NCI-H526 (cell line): Measurements from ENCODE around the gene ZNF224.

Experiments
- DNase-seq, 2 experiments: peaks; one replicate each; lab custom pipeline; 2025; lab: John Stamatoyannopoulos, UW

ZNF224 gene

DNA sequence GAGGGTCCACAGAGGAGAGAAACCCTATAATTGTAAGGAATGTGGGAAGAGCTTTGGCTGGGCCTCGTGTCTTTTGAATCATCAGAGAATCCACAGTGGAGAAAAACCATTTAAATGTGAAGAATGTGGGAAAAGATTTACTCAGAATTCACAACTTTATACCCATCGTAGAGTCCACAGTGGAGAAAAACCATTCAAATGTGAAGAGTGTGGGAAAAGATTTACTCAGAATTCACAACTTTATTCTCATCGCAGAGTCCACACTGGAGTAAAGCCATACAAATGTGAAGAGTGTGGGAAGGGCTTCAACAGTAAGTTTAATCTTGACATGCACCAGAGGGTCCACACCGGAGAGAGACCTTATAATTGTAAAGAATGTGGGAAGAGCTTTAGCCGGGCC, 37.8 kb downstream of the ZNF224 start:
- no peak for DNase-seq

DNA sequence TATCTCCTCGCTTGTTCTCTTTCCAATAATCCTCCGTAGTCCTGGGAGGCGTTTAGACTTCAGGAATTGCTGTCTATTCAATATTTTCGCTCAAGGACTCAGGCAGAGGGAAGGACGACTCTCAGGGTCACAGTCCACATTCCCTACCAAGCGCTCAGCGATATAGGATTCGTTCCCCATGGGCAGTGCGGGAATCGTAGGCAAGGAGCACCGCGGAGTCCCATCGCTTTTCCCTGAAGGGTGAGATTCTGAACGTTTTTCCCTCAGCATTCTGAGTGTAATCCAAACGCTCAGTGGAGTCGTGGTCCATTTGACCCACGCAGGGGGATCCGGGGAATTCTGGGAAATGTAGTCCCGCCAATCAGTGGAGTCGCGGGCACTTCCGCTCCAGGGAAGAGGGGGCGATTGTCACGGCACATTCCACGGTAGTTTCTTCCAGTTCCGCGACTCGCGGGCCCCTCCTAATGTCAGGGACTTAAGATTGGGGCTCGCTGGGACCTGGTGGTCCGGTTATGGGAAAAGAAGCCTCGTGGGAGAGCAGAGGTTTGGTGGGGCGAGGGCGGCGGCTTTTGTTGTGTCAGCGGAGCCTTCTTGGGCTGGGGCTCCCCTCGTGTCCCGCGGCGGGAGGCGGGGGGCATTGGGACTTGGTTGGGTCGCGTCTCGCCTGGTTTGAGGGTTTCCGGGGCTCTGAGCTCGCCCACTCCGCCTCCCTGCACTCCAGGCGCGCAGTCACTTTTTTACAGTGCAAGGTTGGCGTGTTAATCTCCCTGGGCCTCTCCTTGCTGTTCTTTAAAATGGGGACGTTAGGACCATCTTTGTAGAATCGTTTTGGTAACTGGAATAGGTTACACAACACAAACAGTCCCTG, 47.3 kb downstream of the ZNF224 start, which contains the start of gene ZNF234:
Gene ZNF234 (plus strand): TSS at position 364 of the 868 bp plus-strand sequence. CDS start 3,079 bp downstream, outside the sequence.
- DNase-seq = peak; percentile 80 to 91

DNA sequence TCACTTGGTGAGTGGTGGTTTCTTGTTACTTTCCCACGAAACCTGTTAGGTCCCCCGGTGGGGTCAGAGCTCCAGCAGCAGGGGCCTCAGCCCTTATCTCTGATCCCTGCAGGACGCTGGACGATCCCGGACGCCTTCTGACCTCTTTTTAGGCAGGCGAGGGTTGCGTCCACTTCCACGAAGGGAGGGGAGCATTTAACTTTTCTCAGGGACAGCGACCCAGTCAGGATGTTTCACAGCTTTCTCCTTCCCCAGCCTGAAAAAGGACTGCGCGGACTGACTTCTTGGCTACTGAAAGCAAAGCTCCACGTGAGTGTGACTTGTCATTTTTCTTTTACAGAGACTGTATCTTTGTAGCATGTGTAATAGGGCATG, 47.9 kb downstream of the ZNF224 start:
- DNase-seq = peak in 1 of 2 experiments; percentile 33

GRCh38 chr19:44149776-44150175, 55.6 kb downstream of the ZNF224 start:
- DNase-seq = no peak

- no peak for DNase-seq
These were observed 57.3 kb downstream of the ZNF224 start for GRCh38 chr19:44151491-44151890.

DNA sequence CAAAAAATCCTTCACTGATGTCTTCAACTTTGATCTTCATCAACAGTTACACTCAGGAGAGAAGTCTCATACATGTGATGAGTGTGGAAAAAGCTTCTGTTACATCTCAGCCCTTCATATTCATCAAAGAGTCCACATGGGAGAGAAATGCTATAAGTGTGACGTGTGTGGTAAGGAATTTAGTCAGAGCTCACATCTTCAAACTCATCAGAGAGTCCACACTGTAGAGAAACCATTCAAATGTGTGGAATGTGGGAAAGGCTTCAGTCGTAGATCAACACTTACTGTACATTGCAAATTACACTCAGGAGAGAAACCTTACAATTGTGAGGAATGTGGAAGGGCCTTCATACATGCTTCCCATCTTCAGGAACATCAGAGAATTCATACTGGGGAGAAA, 62.3 kb downstream of the ZNF224 start:
- no peak for DNase-seq
